A673 (cell line): ENCODE measurements around the gene NECTIN3. TPM values are rescaled to one million over a fixed set of nuclear protein-coding genes. Genes with fewer than 3 reads are reported as not detected.

Source experiments
- BruUV-seq: library from RNA; stranded (reverse); fragments of 400-500 nt; replicated peaks from 2 replicates; lab custom pipeline; 2021; lab: Mats Ljungman, UMichigan
- CTCF ChIA-PET: fragments of 300-600 bp; sonication (Branson Sonifier 250); formaldehyde crosslinking; loops from one replicate; lab custom pipeline; 2022; ENCODE audit warnings: antibody characterized with exemption; lab: Charles Lee
- POLR2A ChIA-PET: fragments of 300-600 bp; sonication (Branson Sonifier 250); formaldehyde crosslinking; loops from one replicate; lab custom pipeline; 2022; ENCODE audit warnings: antibody characterized with exemption; ENCODE audit not compliant: low non-redundant PET; lab: Charles Lee
- DNase-seq: peaks from one replicate; pipeline ENCODE4 v3.0.0-alpha.2; 2015; ENCODE audit warnings: low spot score
- H3K27ac ChIP-seq: fragments of 200-600 bp; sonication (generic); 2 replicates; pipeline ENCODE4 v1.5.1; 2016; ENCODE audit warnings: mixed run types, low read depth, mild to moderate bottlenecking, mixed read lengths, antibody characterized with exemption, low read length; ENCODE audit not compliant: poor library complexity, severe bottlenecking
- H3K27me3 ChIP-seq: fragments of 200-600 bp; sonication (generic); replicated peaks from 2 replicates; pipeline ENCODE4 v1.6.1; 2017; ENCODE audit warnings: mixed run types, low read depth, mild to moderate bottlenecking, mixed read lengths, antibody characterized with exemption, low read length; ENCODE audit not compliant: insufficient read depth, poor library complexity
- H3K36me3 ChIP-seq: fragments of 200-600 bp; sonication (generic); 2 replicates; pipeline ENCODE4 v1.6.1; 2016; ENCODE audit warnings: mixed run types, mild to moderate bottlenecking, mixed read lengths, antibody characterized with exemption, low read length; ENCODE audit not compliant: insufficient read depth, poor library complexity, severe bottlenecking
- H3K4me1 ChIP-seq: fragments of 200-600 bp; sonication (generic); 2 replicates; pipeline ENCODE4 v1.6.1; 2017; ENCODE audit warnings: mixed run types, mild to moderate bottlenecking, mixed read lengths, antibody characterized with exemption, low read length; ENCODE audit not compliant: insufficient read depth, poor library complexity, severe bottlenecking
- H3K4me3 ChIP-seq: fragments of 200-600 bp; sonication (generic); 2 replicates; pipeline ENCODE4 v1.5.1; 2016; ENCODE audit warnings: low read depth, mixed run types, mild to moderate bottlenecking, mixed read lengths, low read length; ENCODE audit not compliant: poor library complexity, severe bottlenecking
- H3K9me3 ChIP-seq: fragments of 200-600 bp; sonication (generic); 2 replicates; pipeline ENCODE4 v1.6.1; 2016; ENCODE audit warnings: mixed run types, low read depth, mild to moderate bottlenecking, mixed read lengths, antibody characterized with exemption, low read length; ENCODE audit not compliant: poor library complexity, severe bottlenecking
- EZH2 ChIP-seq: fragments of 200-600 bp; sonication (generic); IDR thresholded peaks from 2 replicates; pipeline ENCODE4 v1.6.1; 2017; ENCODE audit warnings: borderline replicate concordance, low read depth, mild to moderate bottlenecking, mixed read lengths, antibody characterized with exemption, low read length; ENCODE audit not compliant: poor library complexity, severe bottlenecking
- intact Hi-C: fragments of 100-400 bp; cut with micrococcal nuclease; formaldehyde crosslinking; loops from one replicate; pipeline ENCODE4 v1.10.0; 2022; ENCODE audit not compliant: unreplicated experiment
- total RNA-seq: library from RNA; stranded (reverse); gene quantifications from 2 replicates; pipeline ENCODE4 v1.2.3, GENCODE V29; 2021
- TF ChIP-seq, protein P1 (sequence below): fragments of 300-800, 200-600 bp; sonication (generic); conservative IDR thresholded peaks from 2 replicates; pipeline ENCODE4 v1.5.1; 2017; ENCODE audit warnings: low read depth, mild to moderate bottlenecking, antibody characterized with exemption, low read length, moderate library complexity, mixed read lengths

NECTIN3 gene
- total RNA-seq, 1 experiment from 2014 or later, result 9.4 TPM

DNA sequence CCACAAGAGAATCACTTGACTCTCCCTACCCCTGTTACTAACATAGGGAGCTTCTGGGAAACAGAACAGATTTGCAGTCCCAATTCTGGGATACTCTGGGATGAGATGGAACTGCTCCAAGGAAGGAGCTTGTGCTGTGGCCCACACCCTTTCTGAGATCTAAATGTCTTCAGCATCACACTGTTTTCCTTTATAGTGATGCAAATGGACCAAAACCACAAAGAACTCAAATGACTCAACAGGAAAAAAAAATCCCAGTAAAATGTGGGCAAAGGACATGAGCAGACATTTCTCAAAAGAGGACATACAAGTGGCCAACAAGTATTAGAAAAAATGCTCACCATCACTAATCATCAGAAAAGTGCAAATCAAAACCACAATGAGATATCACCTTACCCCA lies 155.6 kb downstream of the NECTIN3 start:
- no peak overlapping the region for H3K27ac ChIP-seq
- H3K4me3 ChIP-seq, result no peak overlapping the region
- ChIA-PET CTCF (no interaction called here), POLR2A (no interaction called here)
- H3K27me3 ChIP-seq, result no peaks in the 10 kb centered on the region
- DNase-seq, result no peak
- H3K9me3 ChIP-seq, result no peaks in the 10 kb centered on the region
- no TSS peak for BruUV-seq
- no peaks in the 10 kb centered on the region for H3K36me3 ChIP-seq
- intact Hi-C loops, result no loop called here
- TF ChIP-seq, protein P1, sequence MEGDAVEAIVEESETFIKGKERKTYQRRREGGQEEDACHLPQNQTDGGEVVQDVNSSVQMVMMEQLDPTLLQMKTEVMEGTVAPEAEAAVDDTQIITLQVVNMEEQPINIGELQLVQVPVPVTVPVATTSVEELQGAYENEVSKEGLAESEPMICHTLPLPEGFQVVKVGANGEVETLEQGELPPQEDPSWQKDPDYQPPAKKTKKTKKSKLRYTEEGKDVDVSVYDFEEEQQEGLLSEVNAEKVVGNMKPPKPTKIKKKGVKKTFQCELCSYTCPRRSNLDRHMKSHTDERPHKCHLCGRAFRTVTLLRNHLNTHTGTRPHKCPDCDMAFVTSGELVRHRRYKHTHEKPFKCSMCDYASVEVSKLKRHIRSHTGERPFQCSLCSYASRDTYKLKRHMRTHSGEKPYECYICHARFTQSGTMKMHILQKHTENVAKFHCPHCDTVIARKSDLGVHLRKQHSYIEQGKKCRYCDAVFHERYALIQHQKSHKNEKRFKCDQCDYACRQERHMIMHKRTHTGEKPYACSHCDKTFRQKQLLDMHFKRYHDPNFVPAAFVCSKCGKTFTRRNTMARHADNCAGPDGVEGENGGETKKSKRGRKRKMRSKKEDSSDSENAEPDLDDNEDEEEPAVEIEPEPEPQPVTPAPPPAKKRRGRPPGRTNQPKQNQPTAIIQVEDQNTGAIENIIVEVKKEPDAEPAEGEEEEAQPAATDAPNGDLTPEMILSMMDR, result no peak
- no peak for TF ChIP-seq EZH2
- no peaks in the 10 kb centered on the region for H3K4me1 ChIP-seq

DNA sequence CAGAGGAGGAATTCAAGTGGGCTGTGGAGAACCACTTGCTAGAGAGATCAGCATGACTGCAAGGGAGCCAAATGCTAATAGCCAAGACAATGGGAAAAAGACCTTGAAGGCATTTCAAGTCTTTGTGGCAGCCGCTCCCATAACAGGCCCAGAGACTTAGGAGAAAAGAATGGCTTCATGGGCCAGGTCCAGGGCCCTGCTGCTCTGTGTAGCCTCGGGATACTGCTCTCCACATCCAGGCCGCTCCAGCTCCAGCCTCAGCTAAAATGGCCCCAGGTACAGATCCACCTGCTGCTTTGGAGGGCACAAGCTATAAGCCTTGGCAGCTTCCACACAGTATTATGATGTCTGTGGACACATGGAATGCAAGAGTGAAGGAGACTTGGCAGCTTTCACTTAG lies 157.7 kb downstream of the NECTIN3 start:
- no peak overlapping the region for H3K4me3 ChIP-seq
- ChIA-PET CTCF (no interaction called here), POLR2A (no interaction called here)
- H3K27me3 ChIP-seq, result no peaks in the 10 kb centered on the region
- H3K4me1 ChIP-seq, result no peaks in the 10 kb centered on the region
- no peak overlapping the region for H3K27ac ChIP-seq
- H3K9me3 ChIP-seq, result no peaks in the 10 kb centered on the region
- TF ChIP-seq, protein P1, result no peak
- no peak for TF ChIP-seq EZH2
- DNase-seq, result no peak
- BruUV-seq, result no TSS peak
- H3K36me3 ChIP-seq, result no peaks in the 10 kb centered on the region
- intact Hi-C loops, result no loop called here

DNA sequence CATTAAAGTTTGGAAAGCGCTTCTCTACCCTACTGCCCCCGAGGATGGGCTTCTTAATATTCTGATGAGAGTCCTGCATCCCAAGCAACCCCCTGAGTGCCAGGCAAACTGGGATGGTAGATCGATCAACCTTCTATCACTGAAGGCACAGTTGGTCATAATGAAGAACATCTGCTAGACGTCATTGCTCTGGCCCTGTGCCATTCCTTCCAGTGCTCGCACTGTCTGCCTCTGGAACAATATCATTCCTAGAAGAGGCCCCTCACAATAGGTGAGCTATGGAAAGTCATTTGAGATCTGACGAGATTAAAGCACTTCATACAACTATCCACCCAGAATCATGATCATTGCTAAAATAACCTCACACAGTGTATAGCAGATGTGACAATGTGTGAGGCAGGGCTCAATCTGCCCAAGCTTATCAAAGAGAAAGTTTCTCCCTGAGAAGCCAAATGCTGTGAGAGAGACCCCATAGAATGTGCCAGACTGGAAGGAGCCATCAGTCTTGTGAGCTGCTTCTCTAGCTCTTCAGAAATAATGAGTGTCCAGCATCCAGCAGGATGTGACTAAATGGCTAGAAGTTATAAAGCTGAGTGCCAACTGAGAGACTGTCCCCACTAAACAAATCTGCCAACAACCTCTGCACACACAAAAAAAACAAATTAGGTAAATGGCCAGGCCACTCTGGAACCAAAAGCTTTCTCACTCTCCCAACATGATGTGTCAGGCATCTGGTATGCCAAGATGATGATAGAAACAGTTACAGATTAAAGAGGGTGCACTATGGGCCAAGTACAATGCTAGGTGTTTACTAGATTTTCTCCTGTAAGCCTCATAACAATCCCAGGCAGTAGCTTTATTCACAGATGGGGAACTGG lies 165.5 kb downstream of the NECTIN3 start:
- CTCF ChIA-PET, result no interaction called here
- Histone ChIP-seq H3K27ac (no peak overlapping the region), H3K27me3 (no peaks in the 10 kb centered on the region), H3K9me3 (no peaks in the 10 kb centered on the region), H3K4me1 (no peaks in the 10 kb centered on the region), H3K4me3 (no peak overlapping the region), H3K36me3 (no peaks in the 10 kb centered on the region)
- no peak for DNase-seq
- BruUV-seq, result no TSS peak
- POLR2A ChIA-PET, result no interaction called here
- no peak for TF ChIP-seq EZH2
- TF ChIP-seq, protein P1, result no peak
- intact Hi-C loops, result no loop called here
